ENCODE measurements around the gene TPT1. TPM values are rescaled to one million over a fixed set of nuclear protein-coding genes. Genes with fewer than 3 reads are reported as not detected.

The TPT1 gene
- total RNA-seq, 1 donor from 2014 or later, result 1,515 TPM

- no peak for DNase-seq
- peaks cover 2% of the 10 kb centered on the region for H3K27me3 Mint-ChIP-seq (ENCODE audit: unreplicated experiment)
- H3K4me1 Mint-ChIP-seq (ENCODE audit: low read depth, unreplicated experiment), result no peaks in the 10 kb centered on the region
- no peak overlapping the region for H3K27ac Mint-ChIP-seq (ENCODE audit: unreplicated experiment)
- no peak overlapping the region for H3K4me3 Mint-ChIP-seq (ENCODE audit: unreplicated experiment)
- TF ChIP-seq CTCF (IDR thresholded peaks at IDR 0.05; ENCODE audit: partially characterized antibody, unreplicated experiment), result no peak
- peaks cover 29% of the 10 kb centered on the region for H3K36me3 Mint-ChIP-seq (ENCODE audit: unreplicated experiment)
- peaks cover 13% of the 10 kb centered on the region for H3K9me3 Mint-ChIP-seq (ENCODE audit: unreplicated experiment)
These were observed 22.0 kb upstream of the TPT1 start for GRCh38 chr13:45362939-45363338.

GRCh38 chr13:45361596-45362206 lies 20.7 kb upstream of the TPT1 start:
- TF ChIP-seq CTCF (IDR thresholded peaks at IDR 0.05; ENCODE audit: partially characterized antibody, unreplicated experiment), result no peak
- DNase-seq, result no peak
- no peak overlapping the region for H3K4me3 Mint-ChIP-seq (ENCODE audit: unreplicated experiment)
- no peak overlapping the region for H3K27ac Mint-ChIP-seq (ENCODE audit: unreplicated experiment)
- H3K4me1 Mint-ChIP-seq (ENCODE audit: low read depth, unreplicated experiment), result no peaks in the 10 kb centered on the region
- peaks cover 15% of the 10 kb centered on the region for H3K9me3 Mint-ChIP-seq (ENCODE audit: unreplicated experiment)
- H3K27me3 Mint-ChIP-seq (ENCODE audit: unreplicated experiment), result peaks cover 2% of the 10 kb centered on the region
- peaks cover 29% of the 10 kb centered on the region for H3K36me3 Mint-ChIP-seq (ENCODE audit: unreplicated experiment)

- Mint-ChIP-seq H3K27ac (ENCODE audit: unreplicated experiment) (no peak overlapping the region), H3K27me3 (ENCODE audit: unreplicated experiment) (peaks cover 2% of the 10 kb centered on the region), H3K9me3 (ENCODE audit: unreplicated experiment) (peaks cover 11% of the 10 kb centered on the region), H3K4me1 (ENCODE audit: low read depth, unreplicated experiment) (no peaks in the 10 kb centered on the region), H3K4me3 (ENCODE audit: unreplicated experiment) (no peak overlapping the region), H3K36me3 (ENCODE audit: unreplicated experiment) (peaks cover 9% of the 10 kb centered on the region)
- no peak for DNase-seq
- TF ChIP-seq CTCF (IDR thresholded peaks at IDR 0.05; ENCODE audit: partially characterized antibody, unreplicated experiment), result no peak
These were observed 16.1 kb upstream of the TPT1 start for GRCh38 chr13:45356966-45357672.

GRCh38 chr13:45353895-45354294 lies 12.9 kb upstream of the TPT1 start:
- Mint-ChIP-seq H3K36me3 (ENCODE audit: unreplicated experiment) (peaks cover 5% of the 10 kb centered on the region), H3K27ac (ENCODE audit: unreplicated experiment) (no peak overlapping the region), H3K4me3 (ENCODE audit: unreplicated experiment) (no peak overlapping the region), H3K4me1 (ENCODE audit: low read depth, unreplicated experiment) (no peaks in the 10 kb centered on the region), H3K27me3 (ENCODE audit: unreplicated experiment) (peaks cover 2% of the 10 kb centered on the region), H3K9me3 (ENCODE audit: unreplicated experiment) (peaks cover 6% of the 10 kb centered on the region)
- DNase-seq, result no peak
- TF ChIP-seq CTCF (IDR thresholded peaks at IDR 0.05; ENCODE audit: partially characterized antibody, unreplicated experiment), result no peak

- TF ChIP-seq CTCF (IDR thresholded peaks at IDR 0.05; ENCODE audit: partially characterized antibody, unreplicated experiment), result no peak
- Mint-ChIP-seq H3K36me3 (ENCODE audit: unreplicated experiment) (no peaks in the 10 kb centered on the region), H3K27ac (ENCODE audit: unreplicated experiment) (no peak overlapping the region), H3K9me3 (ENCODE audit: unreplicated experiment) (peaks cover 1% of the 10 kb centered on the region), H3K27me3 (ENCODE audit: unreplicated experiment) (no peaks in the 10 kb centered on the region), H3K4me3 (ENCODE audit: unreplicated experiment) (no peak overlapping the region), H3K4me1 (ENCODE audit: low read depth, unreplicated experiment) (no peaks in the 10 kb centered on the region)
- DNase-seq, result no peak
These were observed 11.0 kb upstream of the TPT1 start for GRCh38 chr13:45352031-45352430.
